ENCODE data around the gene RHBDF1. TPM values are rescaled to one million over a fixed set of nuclear protein-coding genes. Genes with fewer than 3 reads are reported as not detected.
"Not testable (repeated sequence)": the region's sequence is repeated elsewhere in the genome, so short reads cannot be mapped to it uniquely, and the experiment has no call there.

RHBDF1 gene
- total RNA-seq, 3 donors from 2014 or later = 0.46 to 0.73 (median 0.63) TPM

DNA sequence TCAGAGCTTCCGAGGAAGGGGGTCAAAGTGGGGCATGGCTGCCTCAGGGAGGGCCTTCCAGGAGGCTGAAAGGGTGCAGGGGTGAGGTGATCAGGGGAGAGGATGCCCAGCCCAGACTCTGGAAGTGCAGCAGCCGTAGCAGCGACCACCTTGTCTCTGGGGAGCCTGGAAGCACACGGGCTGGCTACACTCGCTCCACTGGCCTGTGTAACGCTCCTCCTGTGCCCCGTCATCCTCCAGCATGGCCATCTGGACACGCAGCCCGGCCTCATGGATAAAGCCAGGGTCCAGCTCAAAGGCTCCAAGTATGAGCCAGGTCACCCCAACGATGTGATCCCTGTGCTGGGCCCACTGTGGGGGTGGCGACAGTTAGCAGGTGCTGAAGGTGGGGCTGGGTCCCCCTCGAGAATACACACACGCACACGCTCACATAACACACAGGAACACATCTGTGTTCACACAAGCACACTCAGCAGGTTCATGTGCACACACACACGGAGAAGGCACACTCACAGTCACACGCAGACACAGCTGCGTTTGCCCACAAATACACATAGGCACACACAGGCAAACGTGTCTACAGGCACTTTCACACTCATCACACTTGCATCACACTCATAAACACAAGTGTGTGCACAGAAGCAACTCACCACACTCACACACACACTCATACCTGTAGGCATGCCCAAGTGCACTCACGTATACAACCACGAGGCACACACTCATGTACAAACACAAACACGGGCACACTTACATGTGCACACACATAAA is 38.4 kb downstream of the RHBDF1 start:
- ATAC-seq = no peak
- H3K9me3 Mint-ChIP-seq = no peaks in the 10 kb centered on the region

DNA sequence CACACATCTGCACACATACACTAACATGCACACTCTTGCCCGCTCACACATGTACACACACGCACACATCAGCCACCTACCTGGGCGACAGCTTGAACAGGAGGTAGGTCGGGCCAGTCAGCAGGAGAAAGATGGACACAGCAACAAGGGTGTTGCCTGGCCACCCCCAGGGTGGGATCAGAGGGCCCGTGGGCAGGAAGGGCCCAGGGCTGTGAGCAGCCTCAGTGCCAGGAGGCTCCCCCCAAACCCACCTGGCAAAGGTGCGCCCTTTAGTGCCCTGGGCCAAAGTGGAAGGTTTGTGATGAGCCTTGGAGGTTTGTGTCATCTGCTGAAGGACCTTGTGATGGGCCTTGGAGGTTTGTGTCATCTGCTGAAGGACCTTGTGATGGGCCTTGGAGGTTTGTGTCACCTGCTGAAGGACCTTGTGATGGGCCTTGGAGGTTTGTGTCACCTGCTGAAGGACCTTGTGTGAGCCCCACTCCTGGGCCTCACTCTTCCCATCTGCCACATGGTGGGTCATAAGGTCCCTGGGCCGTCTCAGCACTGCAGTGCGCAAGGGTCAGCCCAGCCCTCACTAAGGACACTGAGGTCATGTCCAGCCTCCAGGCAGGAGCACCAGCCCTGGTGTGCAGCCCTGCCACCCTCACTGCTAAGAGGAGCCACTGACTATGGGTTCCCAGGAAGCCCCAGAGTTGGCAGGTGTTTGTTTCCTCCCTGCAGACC is 39.1 kb downstream of the RHBDF1 start:
- not testable (repeated sequence) for H3K4me3 Mint-ChIP-seq; H3K36me3 Mint-ChIP-seq (ENCODE audit: insufficient read depth); DNase-seq; H3K27me3 Mint-ChIP-seq (ENCODE audit: low read depth); H3K9me3 Mint-ChIP-seq
- ATAC-seq = peak in 1 of 2 donors; percentile 7
- H3K4me1 Mint-ChIP-seq (ENCODE audit: low read depth) = peaks cover 12% of the 10 kb centered on the region

More for the DNA sequence above, 38.4 kb downstream of the RHBDF1 start:
- Mint-ChIP-seq H3K27me3 (ENCODE audit: low read depth) (no peaks in the 10 kb centered on the region), H3K36me3 (ENCODE audit: insufficient read depth) (peaks cover 5% of the 10 kb centered on the region), H3K4me1 (ENCODE audit: low read depth) (peaks cover 19% of the 10 kb centered on the region), H3K4me3 (no peak overlapping the region)
- DNase-seq = no peak

DNA sequence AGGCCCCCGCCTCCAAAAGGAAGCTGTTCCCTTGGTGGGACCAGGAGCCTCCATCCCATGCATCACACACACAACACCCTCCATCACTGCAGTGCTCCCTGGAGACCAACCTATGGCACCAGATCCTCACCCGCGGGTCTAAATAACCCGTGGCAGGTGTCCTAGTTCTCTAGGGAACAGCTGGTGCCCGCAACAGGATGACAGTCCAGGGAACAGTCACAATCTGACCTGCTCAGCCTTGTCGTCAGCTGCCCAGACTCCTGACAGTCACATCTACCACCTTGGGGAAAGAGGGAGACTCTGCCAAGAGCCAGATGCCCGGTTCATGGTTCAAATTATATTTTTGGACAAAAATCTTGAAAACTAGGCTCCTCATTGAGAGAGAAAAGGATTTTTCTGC is 41.8 kb downstream of the RHBDF1 start:
- H3K36me3 Mint-ChIP-seq (ENCODE audit: insufficient read depth); H3K4me1 Mint-ChIP-seq (ENCODE audit: low read depth); H3K9me3 Mint-ChIP-seq; H3K27me3 Mint-ChIP-seq (ENCODE audit: low read depth); H3K4me3 Mint-ChIP-seq; DNase-seq; ATAC-seq: not testable (repeated sequence)

DNA sequence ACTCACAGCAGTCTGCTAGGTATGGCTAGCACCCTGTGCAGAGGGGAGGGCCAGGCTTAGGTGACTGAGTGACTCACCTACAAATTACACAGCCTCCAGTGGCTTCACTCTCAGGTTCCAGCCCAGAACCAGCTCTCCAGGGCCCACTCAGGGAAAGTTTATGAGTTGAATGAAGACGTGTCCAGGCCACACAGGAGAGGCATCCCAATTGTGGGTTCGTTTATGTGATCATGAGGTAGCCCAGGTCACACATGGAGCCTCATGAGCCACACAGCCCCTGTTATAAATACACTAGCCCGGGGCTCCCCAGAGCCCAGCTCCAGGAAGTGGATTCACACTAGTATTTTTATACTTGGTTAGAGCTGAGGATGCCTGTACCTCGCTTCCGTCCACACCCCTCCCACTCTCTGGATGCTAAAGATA is 46.5 kb downstream of the RHBDF1 start:
- peak; percentile 49 to 51 for ATAC-seq
- H3K36me3 Mint-ChIP-seq (ENCODE audit: insufficient read depth); H3K4me3 Mint-ChIP-seq; H3K27me3 Mint-ChIP-seq (ENCODE audit: low read depth); DNase-seq; H3K9me3 Mint-ChIP-seq; H3K4me1 Mint-ChIP-seq (ENCODE audit: low read depth): not testable (repeated sequence)

DNA sequence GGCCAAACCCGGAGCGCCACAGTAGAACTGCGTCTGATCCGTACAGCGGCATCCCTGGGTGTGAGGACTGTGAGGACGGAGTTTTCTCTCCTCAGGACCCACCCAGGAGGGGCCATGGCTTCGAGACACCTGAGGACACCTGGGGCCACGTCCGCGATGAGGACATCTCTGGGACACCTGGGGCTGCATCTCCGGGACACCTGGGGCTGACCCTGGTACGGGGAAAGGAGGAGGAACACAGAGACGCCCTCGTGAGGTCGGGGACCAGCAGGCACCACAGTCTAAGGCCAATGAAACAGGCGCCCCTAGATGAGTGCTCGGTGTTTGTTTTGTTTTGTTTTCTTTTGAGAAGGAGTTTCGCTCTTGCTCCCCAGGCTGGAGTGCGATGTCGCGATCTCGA is 48.3 kb downstream of the RHBDF1 start:
- not testable (repeated sequence) for H3K4me3 Mint-ChIP-seq; H3K4me1 Mint-ChIP-seq (ENCODE audit: low read depth); DNase-seq; H3K36me3 Mint-ChIP-seq (ENCODE audit: insufficient read depth); H3K27me3 Mint-ChIP-seq (ENCODE audit: low read depth); H3K9me3 Mint-ChIP-seq; ATAC-seq

DNA sequence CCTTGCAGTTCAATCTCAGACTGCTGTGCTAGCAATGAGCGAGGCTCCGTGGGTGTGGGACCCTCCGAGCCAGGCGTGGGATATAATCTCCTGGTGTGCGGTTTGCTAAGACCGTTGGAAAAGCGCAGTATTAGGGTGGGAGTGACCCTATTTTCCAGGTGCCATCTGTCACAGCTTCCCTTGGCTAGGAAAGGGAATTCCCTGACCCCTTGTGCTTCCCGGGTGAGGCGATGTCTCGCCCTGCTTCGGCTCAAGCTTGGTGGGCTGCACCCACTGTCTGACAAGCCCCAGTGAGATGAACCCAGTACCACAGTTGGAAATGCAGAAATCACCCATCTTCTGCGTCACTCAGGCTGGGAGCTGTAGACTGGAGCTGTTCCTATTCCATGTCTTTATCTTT is 51.5 kb downstream of the RHBDF1 start:
- H3K4me3 Mint-ChIP-seq; H3K36me3 Mint-ChIP-seq (ENCODE audit: insufficient read depth); ATAC-seq; H3K27me3 Mint-ChIP-seq (ENCODE audit: low read depth); H3K4me1 Mint-ChIP-seq (ENCODE audit: low read depth); H3K9me3 Mint-ChIP-seq; DNase-seq: not testable (repeated sequence)

DNA sequence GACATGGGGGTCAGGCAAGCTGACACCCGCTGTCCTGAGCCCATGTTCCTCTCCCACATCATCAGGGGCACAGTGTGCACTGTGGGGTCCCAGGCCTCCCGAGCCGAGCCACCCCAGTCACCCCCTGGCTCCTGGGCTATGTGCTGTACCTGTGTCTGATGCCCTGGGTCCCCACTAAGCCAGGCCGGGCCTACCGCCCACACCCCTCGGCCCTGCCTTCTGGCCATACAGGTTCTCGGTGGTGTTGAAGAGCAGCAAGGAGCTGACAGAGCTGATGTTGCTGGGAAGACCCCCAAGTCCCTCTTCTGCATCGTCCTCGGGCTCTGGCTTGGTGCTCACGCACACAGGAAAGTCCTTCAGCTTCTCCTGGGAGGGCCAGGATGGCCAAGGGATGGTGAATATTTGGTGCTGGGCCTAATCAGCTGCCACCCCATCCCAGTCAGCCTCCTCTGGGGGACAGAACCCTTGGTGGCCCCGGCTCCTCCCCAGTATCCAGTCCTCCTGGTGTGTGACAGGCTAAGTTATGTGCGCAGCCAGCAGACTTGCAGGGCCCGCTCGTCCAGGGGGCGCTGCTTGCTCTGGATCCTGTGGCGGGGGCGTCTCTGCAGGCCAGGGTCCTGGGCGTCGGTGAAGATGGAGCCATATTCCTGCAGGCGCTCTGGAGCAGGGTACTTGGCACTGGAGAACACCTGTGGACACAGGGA is 55.2 kb downstream of the RHBDF1 start:
- H3K9me3 Mint-ChIP-seq; DNase-seq; ATAC-seq; H3K4me1 Mint-ChIP-seq (ENCODE audit: low read depth); H3K36me3 Mint-ChIP-seq (ENCODE audit: insufficient read depth); H3K27me3 Mint-ChIP-seq (ENCODE audit: low read depth); H3K4me3 Mint-ChIP-seq: not testable (repeated sequence)

DNA sequence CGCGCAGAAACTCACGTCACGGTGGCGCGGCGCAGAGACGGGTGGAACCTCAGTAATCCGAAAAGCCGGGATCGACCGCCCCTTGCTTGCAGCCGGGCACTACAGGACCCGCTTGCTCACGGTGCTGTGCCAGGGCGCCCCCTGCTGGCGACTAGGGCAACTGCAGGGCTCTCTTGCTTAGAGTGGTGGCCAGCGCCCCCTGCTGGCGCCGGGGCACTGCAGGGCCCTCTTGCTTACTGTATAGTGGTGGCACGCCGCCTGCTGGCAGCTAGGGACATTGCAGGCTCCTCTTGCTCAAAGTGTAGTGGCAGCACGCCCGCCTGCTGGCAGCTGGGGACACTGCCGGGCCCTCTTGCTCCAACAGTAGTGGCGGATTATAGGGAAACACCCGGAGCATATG is 61.7 kb downstream of the RHBDF1 start:
- not testable (repeated sequence) for H3K4me1 Mint-ChIP-seq (ENCODE audit: low read depth); H3K9me3 Mint-ChIP-seq; H3K27me3 Mint-ChIP-seq (ENCODE audit: low read depth); H3K4me3 Mint-ChIP-seq; H3K36me3 Mint-ChIP-seq (ENCODE audit: insufficient read depth)
- DNase-seq (peak; percentile 84), ATAC-seq (peak; percentile 55 to 59)

DNA sequence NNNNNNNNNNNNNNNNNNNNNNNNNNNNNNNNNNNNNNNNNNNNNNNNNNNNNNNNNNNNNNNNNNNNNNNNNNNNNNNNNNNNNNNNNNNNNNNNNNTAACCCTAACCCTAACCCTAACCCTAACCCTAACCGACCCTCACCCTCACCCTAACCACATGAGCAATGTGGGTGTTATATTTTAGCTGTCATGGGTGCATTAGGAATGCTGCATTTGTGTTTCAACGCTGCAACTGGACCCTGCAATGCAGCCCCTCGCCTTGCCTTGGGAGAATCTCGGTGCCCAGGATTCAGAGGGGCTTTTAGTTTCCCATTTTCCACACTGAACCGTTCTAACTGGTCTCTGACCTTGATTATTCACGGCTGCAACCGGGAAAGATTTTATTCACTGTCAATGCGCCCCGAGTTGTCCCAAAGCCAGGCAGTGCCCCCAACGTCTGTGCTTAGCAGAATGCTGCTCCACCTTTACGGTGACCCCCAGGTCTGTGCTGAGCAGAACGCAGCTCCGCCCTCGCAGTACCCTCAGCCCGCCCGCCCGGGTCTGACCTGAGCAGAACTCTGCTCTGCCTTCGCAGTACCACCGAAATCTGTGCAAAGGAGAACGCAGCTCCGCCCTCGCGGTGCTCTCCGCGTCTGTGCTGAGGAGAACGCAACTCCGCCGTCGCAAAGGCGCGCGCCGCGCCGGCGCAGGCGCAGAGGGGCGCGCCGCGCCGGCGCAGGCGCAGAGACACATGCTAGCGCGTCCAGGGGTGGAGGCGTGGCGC is 62.3 kb downstream of the RHBDF1 start:
- H3K4me3 Mint-ChIP-seq = peak overlapping the region; percentile 70
- no peaks in the 10 kb centered on the region for H3K9me3 Mint-ChIP-seq
- DNase-seq = no peak
- ATAC-seq = peak; percentile 97
- no peaks in the 10 kb centered on the region for H3K27me3 Mint-ChIP-seq (ENCODE audit: low read depth)
- no peaks in the 10 kb centered on the region for H3K36me3 Mint-ChIP-seq (ENCODE audit: insufficient read depth)
- H3K4me1 Mint-ChIP-seq (ENCODE audit: low read depth) = no peaks in the 10 kb centered on the region

Other genes with a start within 250 kb of the RHBDF1 start
- 10 to 100 TPM; 80.8 to 89.5 (median 87.9) TPM for gene POLR3K, start 19.0 kb downstream of the RHBDF1 start, total RNA-seq
- 10 to 100 TPM; 49.5 to 69.4 (median 66.1) TPM for gene SNRNP25, start 18.8 kb downstream of the RHBDF1 start, total RNA-seq
- gene MPG, start 5.6 kb upstream of the RHBDF1 start, total RNA-seq = 10 to 100 TPM; 32.7 to 39.8 (median 37.3) TPM
- 10 to 100 TPM; 48.1 to 60.0 (median 55.9) TPM for gene NPRL3, start 66.0 kb upstream of the RHBDF1 start, total RNA-seq
- gene HBZ, start 80.0 kb upstream of the RHBDF1 start, total RNA-seq = under 1 TPM; 0.38 to 0.45 (median 0.43) TPM
- not detected for gene HBM, start 93.3 kb upstream of the RHBDF1 start, total RNA-seq
- not detected for gene HBA2, start 100.2 kb upstream of the RHBDF1 start, total RNA-seq
- 1 to 10 TPM; 1.8 to 2.3 (median 2.3) TPM for gene HBA1, start 104.0 kb upstream of the RHBDF1 start, total RNA-seq
- 1 to 10 TPM in 1 of 3 donors, under 1 TPM in 2; 0.43 to 1.6 (median 0.48) TPM for gene HBQ1, start 107.8 kb upstream of the RHBDF1 start, total RNA-seq
- 10 to 100 TPM; 76.0 to 82.0 (median 76.2) TPM for gene LUC7L, start 156.8 kb upstream of the RHBDF1 start, total RNA-seq
- gene FAM234A, start 162.2 kb upstream of the RHBDF1 start, total RNA-seq = 10 to 100 TPM; 14.5 to 19.3 (median 17.3) TPM
- under 1 TPM in 1 of 3 donors, not detected in 2; 0.18 TPM for gene RGS11, start 203.3 kb upstream of the RHBDF1 start, total RNA-seq
- gene ARHGDIG, start 208.0 kb upstream of the RHBDF1 start, total RNA-seq = not detected
- gene PDIA2, start 210.5 kb upstream of the RHBDF1 start, total RNA-seq = not detected

Data from activated T-cell treated with anti-CD3 and anti-CD28 coated beads, Interleukin-2, amount 50 U/mL, for 4 hours (primary cell).